OCI-LY3 (cell line): ENCODE measurements around the gene CUBN.

Experiments
- EZH2phosphoT487 ChIP-seq: fragments of 200-600 bp; shearing (Covaris generic); IDR thresholded peaks from 2 replicates; pipeline ENCODE4 v1.6.1; 2018; ENCODE audit warnings: antibody characterized with exemption, mixed run types, low read depth
- TF ChIP-seq, protein P1 (sequence below): fragments of 200-600, 300-600 bp; sonication (generic); IDR thresholded peaks from 2 replicates; pipeline ENCODE4 v1.5.1; 2014; ENCODE audit warnings: antibody characterized with exemption, low read length, low read depth

DNA sequence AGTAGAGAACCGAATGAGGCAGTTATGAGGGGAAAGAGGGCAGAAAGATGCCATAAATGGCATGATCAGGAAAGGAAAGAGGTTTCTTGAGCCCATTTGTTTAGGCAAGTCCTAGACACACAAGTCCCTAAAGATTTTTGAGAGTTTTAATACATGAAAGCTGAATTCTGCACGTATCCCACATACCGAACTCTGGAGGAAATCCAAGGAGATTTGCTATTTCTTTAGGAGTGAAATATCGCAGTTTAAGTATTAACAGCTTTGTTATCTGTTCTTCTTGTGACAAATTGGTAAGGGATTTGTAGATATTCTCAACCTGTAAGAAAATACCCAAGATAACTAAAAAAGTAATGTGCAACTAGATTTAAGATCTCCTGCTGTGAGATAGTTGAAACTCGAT is 23.7 kb upstream of the CUBN start:
- TF ChIP-seq, protein P1, sequence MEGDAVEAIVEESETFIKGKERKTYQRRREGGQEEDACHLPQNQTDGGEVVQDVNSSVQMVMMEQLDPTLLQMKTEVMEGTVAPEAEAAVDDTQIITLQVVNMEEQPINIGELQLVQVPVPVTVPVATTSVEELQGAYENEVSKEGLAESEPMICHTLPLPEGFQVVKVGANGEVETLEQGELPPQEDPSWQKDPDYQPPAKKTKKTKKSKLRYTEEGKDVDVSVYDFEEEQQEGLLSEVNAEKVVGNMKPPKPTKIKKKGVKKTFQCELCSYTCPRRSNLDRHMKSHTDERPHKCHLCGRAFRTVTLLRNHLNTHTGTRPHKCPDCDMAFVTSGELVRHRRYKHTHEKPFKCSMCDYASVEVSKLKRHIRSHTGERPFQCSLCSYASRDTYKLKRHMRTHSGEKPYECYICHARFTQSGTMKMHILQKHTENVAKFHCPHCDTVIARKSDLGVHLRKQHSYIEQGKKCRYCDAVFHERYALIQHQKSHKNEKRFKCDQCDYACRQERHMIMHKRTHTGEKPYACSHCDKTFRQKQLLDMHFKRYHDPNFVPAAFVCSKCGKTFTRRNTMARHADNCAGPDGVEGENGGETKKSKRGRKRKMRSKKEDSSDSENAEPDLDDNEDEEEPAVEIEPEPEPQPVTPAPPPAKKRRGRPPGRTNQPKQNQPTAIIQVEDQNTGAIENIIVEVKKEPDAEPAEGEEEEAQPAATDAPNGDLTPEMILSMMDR = no peak
- TF ChIP-seq EZH2phosphoT487 = no peak
